ENCODE results near the gene IPO4.
A peak's percentile ranks its signal among the peaks of the same experiment; 100 is the strongest.

Gene IPO4

GRCh38 chr14:24150567-24150966 lies 38.0 kb downstream of the IPO4 start:
- no peak overlapping the region for H3K4ac ChIP-seq (ENCODE audit: low read depth in 1 of 2, low read length in 2 of 2)
- H2BK15ac ChIP-seq (ENCODE audit: low read depth, poor library complexity, severe bottlenecking), result no peak overlapping the region
- H3K23ac ChIP-seq (ENCODE audit: low read length in 2 of 2), result no peak overlapping the region
- H3K9me3 ChIP-seq (ENCODE audit: control insufficient read depth, low read length), result no peaks in the 10 kb centered on the region
- no peak for DNase-seq
- peaks cover 37 to 55% of the 10 kb centered on the region in 2 experiments for H3K36me3 ChIP-seq (ENCODE audit: control insufficient read depth in 1 of 2, insufficient read depth in 2 of 2, low read depth in 1 of 2, low read length in 2 of 2)
- no peak overlapping the region for H3K27ac ChIP-seq (ENCODE audit: low read length, poor library complexity, severe bottlenecking)
- no peak overlapping the region for H2BK5ac ChIP-seq (ENCODE audit: low read depth, low read length, poor library complexity, severe bottlenecking)
- H4K91ac ChIP-seq (ENCODE audit: low read length), result no peak overlapping the region
- H2BK12ac ChIP-seq (ENCODE audit: low read length in 2 of 2), result no peak overlapping the region
- H3K4me1 ChIP-seq (ENCODE audit: control insufficient read depth, insufficient read depth, low read depth, low read length), result peaks cover 11% of the 10 kb centered on the region
- H3K18ac ChIP-seq (ENCODE audit: low read depth in 1 of 2, low read length in 2 of 2), result no peak overlapping the region
- no peak overlapping the region for H2AFZ ChIP-seq (ENCODE audit: low read depth, low read length)
- no peaks in the 10 kb centered on the region for H3K27me3 ChIP-seq (ENCODE audit: control insufficient read depth in 1 of 2, insufficient read depth in 1 of 2, low read length in 2 of 2)
- no peak overlapping the region for H3K4me2 ChIP-seq (ENCODE audit: low read length, poor library complexity, severe bottlenecking)
- H3K9ac ChIP-seq (ENCODE audit: low read length), result no peak overlapping the region
- H2BK120ac ChIP-seq (ENCODE audit: low read depth, low read length), result no peak overlapping the region
- WGBS, result 94% methylated on average over 9 of the region's 9 CpGs
- H3K79me1 ChIP-seq (replicated peaks; ENCODE audit: low read length, poor library complexity, severe bottlenecking), result peaks cover 31% of the 10 kb centered on the region
- no peak overlapping the region for H3K4me3 ChIP-seq (ENCODE audit: insufficient read depth in 1 of 2, low read depth in 1 of 2, low read length in 2 of 2)
- no peak overlapping the region for H4K8ac ChIP-seq (ENCODE audit: low read length)
- no peak overlapping the region for H3K14ac ChIP-seq (ENCODE audit: low read length in 2 of 2)
- no peak overlapping the region for H2AK5ac ChIP-seq (ENCODE audit: low read length, severe bottlenecking)

GRCh38 chr14:24150061-24150460 lies 38.6 kb downstream of the IPO4 start:
- Histone ChIP-seq H2BK12ac (ENCODE audit: low read length in 2 of 2) (no peak overlapping the region), H2AFZ (ENCODE audit: low read depth, low read length) (no peak overlapping the region), H3K4me1 (ENCODE audit: control insufficient read depth, insufficient read depth, low read depth, low read length) (peaks cover 15% of the 10 kb centered on the region), H4K8ac (ENCODE audit: low read length) (no peak overlapping the region), H3K9me3 (ENCODE audit: control insufficient read depth, low read length) (no peaks in the 10 kb centered on the region), H3K27ac (ENCODE audit: low read length, poor library complexity, severe bottlenecking) (no peak overlapping the region), H3K4me2 (ENCODE audit: low read length, poor library complexity, severe bottlenecking) (no peak overlapping the region), H3K79me1 (replicated peaks; ENCODE audit: low read length, poor library complexity, severe bottlenecking) (peaks cover 30% of the 10 kb centered on the region), H2AK5ac (ENCODE audit: low read length, severe bottlenecking) (no peak overlapping the region), H3K18ac (ENCODE audit: low read depth in 1 of 2, low read length in 2 of 2) (no peak overlapping the region), H4K91ac (ENCODE audit: low read length) (no peak overlapping the region), H3K27me3 (ENCODE audit: control insufficient read depth in 1 of 2, insufficient read depth in 1 of 2, low read length in 2 of 2) (no peaks in the 10 kb centered on the region), H3K4me3 (ENCODE audit: insufficient read depth in 1 of 2, low read depth in 1 of 2, low read length in 2 of 2) (no peak overlapping the region), H3K9ac (ENCODE audit: low read length) (no peak overlapping the region), H3K14ac (ENCODE audit: low read length in 2 of 2) (no peak overlapping the region), H2BK5ac (ENCODE audit: low read depth, low read length, poor library complexity, severe bottlenecking) (no peak overlapping the region), H3K4ac (ENCODE audit: low read depth in 1 of 2, low read length in 2 of 2) (no peak overlapping the region), H3K36me3 (ENCODE audit: control insufficient read depth in 1 of 2, insufficient read depth in 2 of 2, low read depth in 1 of 2, low read length in 2 of 2) (peaks cover 34 to 50% of the 10 kb centered on the region in 2 experiments), H2BK15ac (ENCODE audit: low read depth, poor library complexity, severe bottlenecking) (no peak overlapping the region), H2BK120ac (ENCODE audit: low read depth, low read length) (no peak overlapping the region), H3K23ac (ENCODE audit: low read length in 2 of 2) (no peak overlapping the region)
- WGBS, result 99% methylated on average over 9 of the region's 9 CpGs
- DNase-seq, result no peak

- Histone ChIP-seq H2AK5ac (ENCODE audit: low read length, severe bottlenecking) (no peak overlapping the region), H3K79me1 (replicated peaks; ENCODE audit: low read length, poor library complexity, severe bottlenecking) (peaks cover 28% of the 10 kb centered on the region), H3K4ac (ENCODE audit: low read depth in 1 of 2, low read length in 2 of 2) (no peak overlapping the region), H3K23ac (ENCODE audit: low read length in 2 of 2) (peak overlapping the region in 1 of 2 experiments; percentile 28), H4K8ac (ENCODE audit: low read length) (no peak overlapping the region), H3K4me2 (ENCODE audit: low read length, poor library complexity, severe bottlenecking) (no peak overlapping the region), H2BK5ac (ENCODE audit: low read depth, low read length, poor library complexity, severe bottlenecking) (no peak overlapping the region), H3K27ac (ENCODE audit: low read length, poor library complexity, severe bottlenecking) (no peak overlapping the region), H2BK12ac (ENCODE audit: low read length in 2 of 2) (no peak overlapping the region), H3K9me3 (ENCODE audit: control insufficient read depth, low read length) (no peaks in the 10 kb centered on the region), H3K18ac (ENCODE audit: low read depth in 1 of 2, low read length in 2 of 2) (no peak overlapping the region), H2BK120ac (ENCODE audit: low read depth, low read length) (no peak overlapping the region), H3K4me1 (ENCODE audit: control insufficient read depth, insufficient read depth, low read depth, low read length) (peaks cover 15% of the 10 kb centered on the region), H3K4me3 (ENCODE audit: insufficient read depth in 1 of 2, low read depth in 1 of 2, low read length in 2 of 2) (no peak overlapping the region), H3K27me3 (ENCODE audit: control insufficient read depth in 1 of 2, insufficient read depth in 1 of 2, low read length in 2 of 2) (no peaks in the 10 kb centered on the region), H3K14ac (ENCODE audit: low read length in 2 of 2) (no peak overlapping the region), H3K36me3 (ENCODE audit: control insufficient read depth in 1 of 2, insufficient read depth in 2 of 2, low read depth in 1 of 2, low read length in 2 of 2) (peaks cover 31 to 50% of the 10 kb centered on the region in 2 experiments), H4K91ac (ENCODE audit: low read length) (no peak overlapping the region), H2BK15ac (ENCODE audit: low read depth, poor library complexity, severe bottlenecking) (no peak overlapping the region), H3K9ac (ENCODE audit: low read length) (no peak overlapping the region), H2AFZ (ENCODE audit: low read depth, low read length) (no peak overlapping the region)
- WGBS, result 94% methylated on average over 3 of the region's 3 CpGs
- no peak for DNase-seq
These were observed 39.2 kb downstream of the IPO4 start for GRCh38 chr14:24149302-24149969.

GRCh38 chr14:24147761-24148428 lies 40.7 kb downstream of the IPO4 start:
- peak overlapping the region; percentile 10 for H2AK5ac ChIP-seq (ENCODE audit: low read length, severe bottlenecking)
- no peak overlapping the region for H2BK5ac ChIP-seq (ENCODE audit: low read depth, low read length, poor library complexity, severe bottlenecking)
- peak overlapping the region; percentile 89 to 96 for H3K4ac ChIP-seq (ENCODE audit: low read depth in 1 of 2, low read length in 2 of 2)
- peak overlapping the region; percentile 55 to 77 for H3K18ac ChIP-seq (ENCODE audit: low read depth in 1 of 2, low read length in 2 of 2)
- H3K79me1 ChIP-seq (replicated peaks; ENCODE audit: low read length, poor library complexity, severe bottlenecking), result peaks cover 37% of the 10 kb centered on the region
- no peaks in the 10 kb centered on the region for H3K9me3 ChIP-seq (ENCODE audit: control insufficient read depth, low read length)
- H2BK120ac ChIP-seq (ENCODE audit: low read depth, low read length), result peak overlapping the region; percentile 67
- peaks cover 37 to 60% of the 10 kb centered on the region in 2 experiments for H3K36me3 ChIP-seq (ENCODE audit: control insufficient read depth in 1 of 2, insufficient read depth in 2 of 2, low read depth in 1 of 2, low read length in 2 of 2)
- peak overlapping the region; percentile 92 to 96 for H3K4me3 ChIP-seq (ENCODE audit: insufficient read depth in 1 of 2, low read depth in 1 of 2, low read length in 2 of 2)
- H2BK15ac ChIP-seq (ENCODE audit: low read depth, poor library complexity, severe bottlenecking), result peak overlapping the region; percentile 31
- H4K91ac ChIP-seq (ENCODE audit: low read length), result no peak overlapping the region
- H2AFZ ChIP-seq (ENCODE audit: low read depth, low read length), result peak overlapping the region; percentile 42
- peak overlapping the region in 1 of 2 experiments; percentile 55 for H2BK12ac ChIP-seq (ENCODE audit: low read length in 2 of 2)
- no peak for DNase-seq
- no peaks in the 10 kb centered on the region for H3K27me3 ChIP-seq (ENCODE audit: control insufficient read depth in 1 of 2, insufficient read depth in 1 of 2, low read length in 2 of 2)
- peak overlapping the region; percentile 3 for H3K27ac ChIP-seq (ENCODE audit: low read length, poor library complexity, severe bottlenecking)
- H3K14ac ChIP-seq (ENCODE audit: low read length in 2 of 2), result peak overlapping the region in 1 of 2 experiments; percentile 91
- WGBS, result 8% methylated on average over 25 of the region's 29 CpGs
- peak overlapping the region; percentile 94 for H3K9ac ChIP-seq (ENCODE audit: low read length)
- peak overlapping the region in 1 of 2 experiments; percentile 46 for H3K23ac ChIP-seq (ENCODE audit: low read length in 2 of 2)
- peaks cover 17% of the 10 kb centered on the region for H3K4me1 ChIP-seq (ENCODE audit: control insufficient read depth, insufficient read depth, low read depth, low read length)
- H4K8ac ChIP-seq (ENCODE audit: low read length), result peak overlapping the region; percentile 76
- H3K4me2 ChIP-seq (ENCODE audit: low read length, poor library complexity, severe bottlenecking), result peak overlapping the region; percentile 96
